Measurements from ENCODE around the gene GNG12. TPM values are rescaled to one million over a fixed set of nuclear protein-coding genes. Genes with fewer than 3 reads are reported as not detected.

Gene GNG12
- total RNA-seq, 1 donor from 2014 or later, result 1.3 TPM

DNA sequence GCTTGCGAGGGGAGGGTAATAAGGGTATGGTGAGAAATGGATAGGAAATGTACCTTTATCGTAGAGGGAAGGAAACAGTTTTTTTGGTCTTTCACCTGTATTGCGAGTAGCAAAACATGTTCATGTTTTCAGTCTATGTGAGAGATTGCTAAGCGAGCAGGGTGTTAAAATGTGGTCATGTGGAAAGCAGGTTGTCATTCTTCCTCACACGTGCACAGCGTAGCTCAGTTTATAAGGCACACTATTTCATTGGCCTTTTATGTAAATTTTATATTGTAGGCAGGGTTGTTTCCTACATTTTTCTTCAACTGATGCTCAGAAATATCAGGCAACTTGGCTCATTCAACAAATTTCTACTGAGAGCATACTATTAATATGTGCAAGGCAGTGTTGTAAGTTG, 18.5 kb upstream of the GNG12 start:
- Mint-ChIP-seq H3K36me3 (ENCODE audit: unreplicated experiment) (no peaks in the 10 kb centered on the region), H3K27me3 (ENCODE audit: unreplicated experiment) (no peaks in the 10 kb centered on the region), H3K27ac (ENCODE audit: unreplicated experiment) (no peak overlapping the region), H3K4me3 (ENCODE audit: unreplicated experiment) (no peak overlapping the region), H3K9me3 (ENCODE audit: unreplicated experiment) (peaks cover 4% of the 10 kb centered on the region), H3K4me1 (ENCODE audit: low read depth, unreplicated experiment) (no peaks in the 10 kb centered on the region)
- TF ChIP-seq, protein P1, sequence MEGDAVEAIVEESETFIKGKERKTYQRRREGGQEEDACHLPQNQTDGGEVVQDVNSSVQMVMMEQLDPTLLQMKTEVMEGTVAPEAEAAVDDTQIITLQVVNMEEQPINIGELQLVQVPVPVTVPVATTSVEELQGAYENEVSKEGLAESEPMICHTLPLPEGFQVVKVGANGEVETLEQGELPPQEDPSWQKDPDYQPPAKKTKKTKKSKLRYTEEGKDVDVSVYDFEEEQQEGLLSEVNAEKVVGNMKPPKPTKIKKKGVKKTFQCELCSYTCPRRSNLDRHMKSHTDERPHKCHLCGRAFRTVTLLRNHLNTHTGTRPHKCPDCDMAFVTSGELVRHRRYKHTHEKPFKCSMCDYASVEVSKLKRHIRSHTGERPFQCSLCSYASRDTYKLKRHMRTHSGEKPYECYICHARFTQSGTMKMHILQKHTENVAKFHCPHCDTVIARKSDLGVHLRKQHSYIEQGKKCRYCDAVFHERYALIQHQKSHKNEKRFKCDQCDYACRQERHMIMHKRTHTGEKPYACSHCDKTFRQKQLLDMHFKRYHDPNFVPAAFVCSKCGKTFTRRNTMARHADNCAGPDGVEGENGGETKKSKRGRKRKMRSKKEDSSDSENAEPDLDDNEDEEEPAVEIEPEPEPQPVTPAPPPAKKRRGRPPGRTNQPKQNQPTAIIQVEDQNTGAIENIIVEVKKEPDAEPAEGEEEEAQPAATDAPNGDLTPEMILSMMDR (IDR thresholded peaks at IDR 0.05; ENCODE audit: partially characterized antibody, unreplicated experiment), result no peak
- no peak for DNase-seq

- TF ChIP-seq, protein P1 (IDR thresholded peaks at IDR 0.05; ENCODE audit: partially characterized antibody, unreplicated experiment), result no peak
- H3K36me3 Mint-ChIP-seq (ENCODE audit: unreplicated experiment), result no peaks in the 10 kb centered on the region
- no peak overlapping the region for H3K27ac Mint-ChIP-seq (ENCODE audit: unreplicated experiment)
- no peak for DNase-seq
- no peak overlapping the region for H3K4me3 Mint-ChIP-seq (ENCODE audit: unreplicated experiment)
- H3K27me3 Mint-ChIP-seq (ENCODE audit: unreplicated experiment), result no peaks in the 10 kb centered on the region
- H3K9me3 Mint-ChIP-seq (ENCODE audit: unreplicated experiment), result peaks cover 4% of the 10 kb centered on the region
- no peaks in the 10 kb centered on the region for H3K4me1 Mint-ChIP-seq (ENCODE audit: low read depth, unreplicated experiment)
Observed at GRCh38 chr1:67850611-67851075, 17.4 kb upstream of the GNG12 start.

DNA sequence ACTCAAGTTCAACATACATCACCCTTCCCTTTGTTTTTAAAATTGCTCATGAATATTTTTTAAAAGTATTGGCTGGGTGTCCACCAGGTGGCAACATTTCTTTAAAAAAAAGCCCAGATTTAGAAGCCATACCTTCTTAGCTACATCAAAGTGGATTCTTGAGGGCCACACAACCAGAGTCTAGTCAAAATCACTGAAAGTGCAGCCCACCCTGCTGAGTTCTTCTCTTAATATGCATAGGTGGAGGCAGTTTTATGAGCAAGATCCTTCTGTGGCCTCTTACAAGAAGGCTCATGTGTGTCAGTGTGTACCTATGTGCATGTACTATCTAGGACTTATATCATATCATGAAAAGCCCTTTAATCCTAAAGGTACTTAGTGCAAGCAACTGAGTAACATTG, 16.9 kb upstream of the GNG12 start:
- TF ChIP-seq, protein P1 (IDR thresholded peaks at IDR 0.05; ENCODE audit: partially characterized antibody, unreplicated experiment), result peak; percentile 81
- H3K27me3 Mint-ChIP-seq (ENCODE audit: unreplicated experiment), result no peaks in the 10 kb centered on the region
- H3K27ac Mint-ChIP-seq (ENCODE audit: unreplicated experiment), result no peak overlapping the region
- H3K36me3 Mint-ChIP-seq (ENCODE audit: unreplicated experiment), result no peaks in the 10 kb centered on the region
- H3K4me3 Mint-ChIP-seq (ENCODE audit: unreplicated experiment), result no peak overlapping the region
- no peak for DNase-seq
- H3K4me1 Mint-ChIP-seq (ENCODE audit: low read depth, unreplicated experiment), result no peaks in the 10 kb centered on the region
- H3K9me3 Mint-ChIP-seq (ENCODE audit: unreplicated experiment), result no peaks in the 10 kb centered on the region

GRCh38 chr1:67847466-67847865, 14.2 kb upstream of the GNG12 start:
- Mint-ChIP-seq H3K9me3 (ENCODE audit: unreplicated experiment) (no peaks in the 10 kb centered on the region), H3K36me3 (ENCODE audit: unreplicated experiment) (no peaks in the 10 kb centered on the region), H3K4me3 (ENCODE audit: unreplicated experiment) (no peak overlapping the region), H3K27me3 (ENCODE audit: unreplicated experiment) (no peaks in the 10 kb centered on the region), H3K4me1 (ENCODE audit: low read depth, unreplicated experiment) (no peaks in the 10 kb centered on the region), H3K27ac (ENCODE audit: unreplicated experiment) (no peak overlapping the region)
- TF ChIP-seq, protein P1 (IDR thresholded peaks at IDR 0.05; ENCODE audit: partially characterized antibody, unreplicated experiment), result no peak
- no peak for DNase-seq

DNA sequence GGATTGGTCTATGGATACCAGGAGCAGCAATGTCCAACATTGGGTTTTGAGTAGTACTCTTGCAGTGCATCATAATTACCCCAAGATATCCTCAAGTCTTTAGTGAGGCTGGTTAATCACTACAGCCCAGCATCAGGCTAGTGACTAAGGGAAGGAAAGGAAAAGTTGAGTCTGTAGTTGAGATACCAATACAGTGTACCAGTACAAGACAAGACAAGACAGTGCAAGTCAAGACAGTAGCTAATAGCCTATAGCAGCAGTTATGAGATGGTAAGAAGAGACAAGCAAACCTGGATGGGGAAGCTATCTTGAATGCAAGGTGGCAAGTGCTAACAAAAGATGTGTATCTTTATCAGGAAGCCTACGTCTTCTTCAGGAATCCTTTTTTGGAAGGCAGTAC, 13.3 kb upstream of the GNG12 start:
- no peaks in the 10 kb centered on the region for H3K4me1 Mint-ChIP-seq (ENCODE audit: low read depth, unreplicated experiment)

More for the DNA sequence above, 13.3 kb upstream of the GNG12 start:
- no peak overlapping the region for H3K27ac Mint-ChIP-seq (ENCODE audit: unreplicated experiment)
- H3K27me3 Mint-ChIP-seq (ENCODE audit: unreplicated experiment), result no peaks in the 10 kb centered on the region
- H3K4me3 Mint-ChIP-seq (ENCODE audit: unreplicated experiment), result no peak overlapping the region
- TF ChIP-seq, protein P1 (IDR thresholded peaks at IDR 0.05; ENCODE audit: partially characterized antibody, unreplicated experiment), result no peak
- no peak for DNase-seq
- H3K9me3 Mint-ChIP-seq (ENCODE audit: unreplicated experiment), result no peaks in the 10 kb centered on the region
- no peaks in the 10 kb centered on the region for H3K36me3 Mint-ChIP-seq (ENCODE audit: unreplicated experiment)
